ENCODE measurements around the gene SLC37A2. TPM values are rescaled to one million over a fixed set of nuclear protein-coding genes. Genes with fewer than 3 reads are reported as not detected.
"Not testable (repeated sequence)": the region's sequence is repeated elsewhere in the genome, so short reads cannot be mapped to it uniquely, and the experiment has no call there.

SLC37A2 gene
- total RNA-seq, 4 donors from 2014 or later, result 3.9 to 11.4 (median 7.2) TPM

DNA sequence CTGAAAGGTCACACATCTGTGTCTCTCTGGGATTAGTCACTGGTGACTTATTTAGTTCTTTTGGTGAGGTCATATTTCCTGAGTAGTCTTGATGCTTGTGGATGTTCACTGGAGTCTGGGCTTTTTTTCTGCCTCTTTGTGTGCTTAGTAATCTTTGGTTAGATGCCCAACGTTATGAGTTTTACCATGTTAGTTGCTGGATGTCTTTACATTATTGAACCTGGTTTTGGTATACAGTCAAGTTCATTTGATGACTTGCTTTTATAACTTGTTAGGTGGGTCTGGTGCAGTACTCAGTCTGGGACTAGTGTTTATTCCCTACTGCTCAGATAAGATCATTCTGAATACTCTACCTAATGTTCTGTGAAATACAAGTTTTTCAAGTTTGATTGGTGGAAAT, 26.2 kb upstream of the SLC37A2 start:
- H3K27me3 ChIP-seq, result no peaks in the 10 kb centered on the region
- TF ChIP-seq, protein P1, sequence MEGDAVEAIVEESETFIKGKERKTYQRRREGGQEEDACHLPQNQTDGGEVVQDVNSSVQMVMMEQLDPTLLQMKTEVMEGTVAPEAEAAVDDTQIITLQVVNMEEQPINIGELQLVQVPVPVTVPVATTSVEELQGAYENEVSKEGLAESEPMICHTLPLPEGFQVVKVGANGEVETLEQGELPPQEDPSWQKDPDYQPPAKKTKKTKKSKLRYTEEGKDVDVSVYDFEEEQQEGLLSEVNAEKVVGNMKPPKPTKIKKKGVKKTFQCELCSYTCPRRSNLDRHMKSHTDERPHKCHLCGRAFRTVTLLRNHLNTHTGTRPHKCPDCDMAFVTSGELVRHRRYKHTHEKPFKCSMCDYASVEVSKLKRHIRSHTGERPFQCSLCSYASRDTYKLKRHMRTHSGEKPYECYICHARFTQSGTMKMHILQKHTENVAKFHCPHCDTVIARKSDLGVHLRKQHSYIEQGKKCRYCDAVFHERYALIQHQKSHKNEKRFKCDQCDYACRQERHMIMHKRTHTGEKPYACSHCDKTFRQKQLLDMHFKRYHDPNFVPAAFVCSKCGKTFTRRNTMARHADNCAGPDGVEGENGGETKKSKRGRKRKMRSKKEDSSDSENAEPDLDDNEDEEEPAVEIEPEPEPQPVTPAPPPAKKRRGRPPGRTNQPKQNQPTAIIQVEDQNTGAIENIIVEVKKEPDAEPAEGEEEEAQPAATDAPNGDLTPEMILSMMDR (IDR thresholded peaks at IDR 0.05), result no peak
- TF ChIP-seq POLR2A (IDR thresholded peaks at IDR 0.05), result no peak
- no peak for TF ChIP-seq EP300 (IDR thresholded peaks at IDR 0.05)
- no peak overlapping the region for H3K27ac ChIP-seq
- H3K4me3 ChIP-seq, result no peak overlapping the region
- H3K9me3 ChIP-seq, result peaks cover 0 to 19% (median 0%) of the 10 kb centered on the region in 4 donors
- 63 to 74% methylated on average over 1 of the region's 1 CpG for WGBS, 2 donors
- no peak for DNase-seq (ENCODE audit: low spot score in 2 of 2)
- H3K36me3 ChIP-seq, result peaks cover 0 to 6% (median 0%) of the 10 kb centered on the region in 3 donors
- H3K4me1 ChIP-seq, result no peaks in the 10 kb centered on the region

DNA sequence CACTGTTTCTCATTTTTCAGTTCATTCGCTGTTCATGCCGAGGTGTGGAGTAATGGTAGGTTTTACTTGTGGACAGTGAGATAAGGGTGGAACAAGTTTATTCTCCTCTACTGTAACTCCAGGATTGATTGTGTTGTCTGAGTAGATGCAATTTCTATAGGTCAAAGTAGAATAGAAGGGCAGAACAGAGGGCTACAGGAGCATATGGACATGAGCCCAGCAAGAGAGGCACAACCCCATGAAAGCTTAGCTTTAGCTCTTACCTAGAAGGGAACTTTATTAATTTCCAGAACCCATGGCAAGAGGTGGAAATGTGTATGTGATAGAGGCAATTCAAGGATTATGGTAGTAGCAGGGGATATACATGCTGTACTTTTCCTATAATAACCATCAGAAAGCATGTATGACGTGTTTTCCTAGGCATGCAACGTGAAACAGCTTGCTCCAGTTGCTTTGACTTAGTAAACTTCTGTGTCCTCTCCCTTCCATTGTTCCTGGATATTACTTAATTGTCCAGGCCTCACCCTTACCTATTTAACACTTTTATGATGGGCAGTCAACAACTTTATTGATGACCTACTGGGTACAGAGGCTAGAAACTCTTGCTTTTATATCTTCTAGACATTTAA, 13.8 kb upstream of the SLC37A2 start:
- TF ChIP-seq, protein P1 (IDR thresholded peaks at IDR 0.05), result no peak
- no peak for TF ChIP-seq EP300 (IDR thresholded peaks at IDR 0.05)
- TF ChIP-seq POLR2A (IDR thresholded peaks at IDR 0.05), result no peak
- H3K9me3 ChIP-seq, result no peaks in the 10 kb centered on the region
- no peak overlapping the region for H3K27ac ChIP-seq
- no peak overlapping the region for H3K4me3 ChIP-seq
- 85 to 86% methylated on average over 4 of the region's 4 CpGs for WGBS, 2 donors
- DNase-seq (ENCODE audit: low spot score in 2 of 2), result no peak
- no peaks in the 10 kb centered on the region for H3K36me3 ChIP-seq
- no peaks in the 10 kb centered on the region for H3K27me3 ChIP-seq
- no peaks in the 10 kb centered on the region for H3K4me1 ChIP-seq

DNA sequence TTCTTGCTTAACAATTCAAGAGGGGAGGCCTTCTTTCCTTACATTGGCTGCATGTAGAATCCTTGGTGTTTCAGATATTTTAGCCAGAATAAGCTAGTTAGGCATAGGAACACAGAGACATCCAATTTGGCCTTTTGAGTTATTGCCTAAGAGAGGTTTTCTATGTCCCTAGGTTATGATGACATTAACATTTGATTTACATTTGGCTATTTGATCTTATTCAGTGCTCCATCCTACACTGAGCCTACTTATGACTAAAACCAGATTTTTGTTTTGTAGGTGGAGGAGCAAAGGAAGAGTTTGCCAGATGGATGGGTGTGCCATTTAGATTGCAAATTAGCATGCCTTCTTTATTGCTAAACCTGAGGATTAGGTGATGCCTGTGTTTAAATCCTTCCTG, 11.1 kb upstream of the SLC37A2 start:
- TF ChIP-seq POLR2A (IDR thresholded peaks at IDR 0.05) (no peak), EP300 (IDR thresholded peaks at IDR 0.05) (no peak)
- TF ChIP-seq, protein P1 (IDR thresholded peaks at IDR 0.05), result no peak
- Histone ChIP-seq H3K27ac (no peak overlapping the region), H3K9me3 (no peaks in the 10 kb centered on the region), H3K4me1 (no peaks in the 10 kb centered on the region), H3K36me3 (no peaks in the 10 kb centered on the region), H3K4me3 (no peak overlapping the region), H3K27me3 (no peaks in the 10 kb centered on the region)
- DNase-seq (ENCODE audit: low spot score in 2 of 2), result no peak

DNA sequence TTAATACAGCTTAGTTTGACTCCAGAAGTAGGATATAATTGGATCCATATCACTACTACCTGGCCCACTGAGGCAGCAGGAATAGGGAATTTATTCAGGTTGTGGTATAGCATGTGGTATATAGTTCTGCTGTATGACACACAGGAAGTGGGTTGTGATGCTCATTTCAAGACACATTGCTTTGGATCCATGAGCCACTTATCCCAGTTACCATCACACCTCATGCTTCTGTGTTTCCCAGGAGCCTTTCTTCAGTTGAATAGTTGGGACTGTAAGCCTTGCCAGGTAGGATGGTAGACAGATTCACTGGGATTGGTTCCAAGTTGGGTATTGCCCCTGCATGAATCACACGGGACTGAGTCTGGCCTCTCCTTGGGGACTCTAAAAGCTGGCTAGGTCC, 9.9 kb upstream of the SLC37A2 start:
- no peaks in the 10 kb centered on the region for H3K36me3 ChIP-seq
- WGBS, 2 donors, result 70 to 81% methylated on average over 1 of the region's 1 CpG
- no peaks in the 10 kb centered on the region for H3K27me3 ChIP-seq
- no peak overlapping the region for H3K4me3 ChIP-seq
- no peaks in the 10 kb centered on the region for H3K9me3 ChIP-seq
- DNase-seq (ENCODE audit: low spot score in 2 of 2), result no peak
- H3K27ac ChIP-seq, result no peak overlapping the region
- H3K4me1 ChIP-seq, result no peaks in the 10 kb centered on the region
- TF ChIP-seq, protein P1 (IDR thresholded peaks at IDR 0.05), result no peak
- TF ChIP-seq POLR2A (IDR thresholded peaks at IDR 0.05), result no peak
- no peak for TF ChIP-seq EP300 (IDR thresholded peaks at IDR 0.05)

DNA sequence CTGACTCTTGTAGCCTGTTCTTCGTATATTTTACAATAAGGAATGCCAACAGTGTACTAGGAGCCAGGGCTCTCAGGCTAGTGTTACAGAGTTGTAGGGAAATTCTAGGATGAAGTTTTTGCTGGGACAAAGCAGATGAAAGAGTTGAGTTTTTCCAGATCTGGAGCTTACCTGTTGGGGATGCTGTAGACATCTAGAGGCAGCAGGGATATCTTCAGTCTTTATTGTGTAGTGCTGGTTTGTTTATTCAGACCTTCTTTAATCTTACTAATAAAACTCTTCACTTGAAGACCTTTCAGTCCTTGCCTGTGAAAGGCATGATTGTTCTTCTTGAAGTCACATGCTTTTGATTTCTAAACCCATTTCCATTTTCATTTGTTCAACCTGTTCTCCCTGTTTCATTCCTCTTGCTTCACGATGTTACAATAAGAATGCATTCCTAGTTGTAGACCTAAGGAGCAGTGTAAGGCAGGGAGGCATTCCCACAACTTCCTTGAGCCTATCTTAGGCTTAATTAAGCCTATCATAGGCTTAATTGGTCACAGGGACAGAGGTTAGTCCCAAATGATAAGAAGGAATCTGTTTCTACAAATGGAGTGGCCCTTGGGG, 7.9 kb upstream of the SLC37A2 start:
- H3K9me3 ChIP-seq, result no peaks in the 10 kb centered on the region
- no peaks in the 10 kb centered on the region for H3K27me3 ChIP-seq
- DNase-seq (ENCODE audit: low spot score in 2 of 2), result no peak
- no peaks in the 10 kb centered on the region for H3K4me1 ChIP-seq
- no peak overlapping the region for H3K4me3 ChIP-seq
- no peak for TF ChIP-seq POLR2A (IDR thresholded peaks at IDR 0.05)
- TF ChIP-seq EP300 (IDR thresholded peaks at IDR 0.05), result no peak
- TF ChIP-seq, protein P1 (IDR thresholded peaks at IDR 0.05), result no peak
- no peak overlapping the region for H3K27ac ChIP-seq
- no peaks in the 10 kb centered on the region for H3K36me3 ChIP-seq
- 59 to 68% methylated on average over 2 of the region's 2 CpGs for WGBS, 2 donors

DNA sequence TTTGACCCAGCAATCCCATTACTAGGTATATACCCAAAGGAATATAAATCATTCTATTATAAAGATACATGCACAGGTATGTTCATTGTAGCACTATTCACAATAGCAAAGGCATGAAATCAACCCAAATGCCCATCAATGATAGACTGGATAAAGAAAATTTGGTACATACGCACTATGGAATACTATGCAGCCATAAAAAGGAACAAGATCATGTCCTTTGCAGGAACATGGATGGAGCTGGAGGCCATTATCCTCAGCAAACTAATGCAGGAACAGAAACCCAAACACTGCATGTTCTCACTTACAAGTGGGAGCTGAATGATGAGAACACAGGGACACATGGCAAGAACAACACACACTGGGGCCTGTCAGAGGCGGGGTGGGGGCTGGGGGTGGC, 7.0 kb upstream of the SLC37A2 start:
- H3K4me3 ChIP-seq; DNase-seq (ENCODE audit: low spot score in 2 of 2); H3K27me3 ChIP-seq; H3K4me1 ChIP-seq; H3K27ac ChIP-seq; H3K9me3 ChIP-seq; H3K36me3 ChIP-seq: not testable (repeated sequence)
- 99 to 100% methylated on average over 2 of the region's 2 CpGs for WGBS, 2 donors
